Liver (tissue), 9 donors: ENCODE data around the gene CNOT10. TPM values are rescaled to one million over a fixed set of nuclear protein-coding genes. Genes with fewer than 3 reads are reported as not detected.

Experiments used
- DNase-seq: peaks from one replicate; pipeline ENCODE4 v3.0.0-alpha.2; 2017; ENCODE audit warnings: low spot score
- H3K27ac ChIP-seq, 2 donors: one replicate each; pipeline ENCODE4 v1.7.0; 2013; ENCODE audit warnings: inconsistent platforms in 2 of 2, low read length in 2 of 2, control low read depth in 1 of 2, low read depth in 1 of 2, mild to moderate bottlenecking in 1 of 2
- H3K27me3 ChIP-seq, 4 donors: one replicate each; pipeline versions ENCODE4 v1.6.1 to v1.7.0; 2013; ENCODE audit warnings: low read length in 3 of 4, inconsistent platforms in 1 of 4, mild to moderate bottlenecking in 1 of 4, moderate library complexity in 1 of 4; ENCODE audit not compliant: control insufficient read depth in 4 of 4, insufficient read depth in 4 of 4
- H3K36me3 ChIP-seq, 4 donors: one replicate each; pipeline versions ENCODE4 v1.6.1 to v1.7.0; 2013; ENCODE audit warnings: low read length in 3 of 4, mild to moderate bottlenecking in 3 of 4, low read depth in 1 of 4, moderate library complexity in 1 of 4; ENCODE audit not compliant: control insufficient read depth in 4 of 4, insufficient read depth in 3 of 4
- H3K4me1 ChIP-seq, 4 donors: one replicate each; pipeline versions ENCODE4 v1.6.1 to v1.7.0; 2013; ENCODE audit warnings: low read length in 3 of 4, mild to moderate bottlenecking in 3 of 4, moderate library complexity in 1 of 4; ENCODE audit not compliant: control insufficient read depth in 4 of 4, insufficient read depth in 4 of 4
- H3K4me3 ChIP-seq, 3 donors: one replicate each; pipeline versions ENCODE4 v1.6.1 to v1.7.0; 2013; ENCODE audit warnings: low read length in 3 of 3, control low read depth in 1 of 3, low read depth in 1 of 3, mild to moderate bottlenecking in 1 of 3
- H3K9ac ChIP-seq, 2 donors: one replicate each; pipeline ENCODE4 v1.7.0; 2013; ENCODE audit warnings: low read length in 2 of 2, mild to moderate bottlenecking in 2 of 2, moderate library complexity in 2 of 2, control low read depth in 1 of 2, low read depth in 1 of 2
- H3K9me3 ChIP-seq, 4 donors: one replicate each; pipeline versions ENCODE4 v1.6.1 to v1.7.0; 2013; ENCODE audit warnings: low read length in 3 of 4; ENCODE audit not compliant: control insufficient read depth in 4 of 4
- EGR1 ChIP-seq, 2 donors: IDR thresholded peaks; 2 replicates each; pipeline ENCODE4 v1.6.1; 2016 to 2018; ENCODE audit warnings: antibody characterized with exemption in 2 of 2, low read depth in 2 of 2
- FOXA1 ChIP-seq: IDR thresholded peaks from 2 replicates; pipeline ENCODE4 v1.6.1; 2016; ENCODE audit warnings: antibody characterized with exemption
- FOXA2 ChIP-seq: IDR thresholded peaks from 2 replicates; pipeline ENCODE4 v1.6.1; 2016; ENCODE audit warnings: antibody characterized with exemption
- GABPA ChIP-seq, 2 donors: IDR thresholded peaks in 1 of 2; conservative IDR thresholded peaks in 1 of 2; 2 replicates each; pipeline ENCODE4 v1.6.1; 2016; ENCODE audit warnings: antibody characterized with exemption in 2 of 2, mild to moderate bottlenecking in 1 of 2, moderate library complexity in 1 of 2
- HNF4A ChIP-seq, 2 donors: conservative IDR thresholded peaks; 2 replicates each; pipeline ENCODE4 v1.6.1; 2016; ENCODE audit warnings: antibody characterized with exemption in 2 of 2, mild to moderate bottlenecking in 2 of 2
- HNF4G ChIP-seq: IDR thresholded peaks from 2 replicates; pipeline ENCODE4 v1.6.1; 2016; ENCODE audit warnings: antibody characterized with exemption
- JUND ChIP-seq, 2 donors: IDR thresholded peaks; 2 replicates each; pipeline ENCODE4 v1.6.1; 2016; ENCODE audit warnings: antibody characterized with exemption in 2 of 2
- NR2F2 ChIP-seq: IDR thresholded peaks from 2 replicates; pipeline ENCODE4 v1.6.1; 2016; ENCODE audit warnings: antibody characterized with exemption
- RAD21 ChIP-seq, 2 donors: IDR thresholded peaks; 2 replicates each; pipeline ENCODE4 v1.6.1; 2016; ENCODE audit warnings: antibody characterized with exemption in 2 of 2, mild to moderate bottlenecking in 2 of 2
- RXRA ChIP-seq, 2 donors: IDR thresholded peaks; 2 replicates each; pipeline ENCODE4 v1.6.1; 2017 to 2018; ENCODE audit warnings: antibody characterized with exemption in 2 of 2, mild to moderate bottlenecking in 1 of 2
- SP1 ChIP-seq: IDR thresholded peaks from 2 replicates; pipeline ENCODE4 v1.6.1; 2018; ENCODE audit warnings: antibody characterized with exemption, mild to moderate bottlenecking
- TAF1 ChIP-seq: conservative IDR thresholded peaks from 2 replicates; pipeline ENCODE4 v1.6.1; 2016; ENCODE audit warnings: antibody characterized with exemption, mild to moderate bottlenecking
- YY1 ChIP-seq: IDR thresholded peaks from 2 replicates; pipeline ENCODE4 v1.6.1; 2016; ENCODE audit warnings: antibody characterized with exemption, mild to moderate bottlenecking
- WGBS: extraction: QIAGEN DNeasy Blood & Tissue Kit; methylation state at CpG from one replicate; pipeline ENCODE4 v1.1.7; 2013; 5-methylcytosine and 5-hydroxymethylcytosine counted together
- polyA plus RNA-seq, 2 donors: library from polyadenylated mRNA; stranded (reverse) in 1 of 2; unstranded in 1 of 2; fragments of 200-250 nt in 1 of 2; fragments of >200 nt in 1 of 2; fragmentation: Nextera tagmentation in 1 of 2; extraction: Ambion mirVana in 1 of 2; gene quantifications; one replicate each; pipeline versions ENCODE4 v1.2.1 to v1.2.3, GENCODE V29; 2013 to 2015
- total RNA-seq, 2 donors: library from RNA; depleted of rRNA; stranded (reverse); fragments of >200 nt; gene quantifications; one replicate each; pipeline ENCODE4 v1.2.3, GENCODE V29; 2014
- TF ChIP-seq, protein P1 (sequence below): IDR thresholded peaks from 2 replicates; pipeline ENCODE4 v1.6.1; 2016; ENCODE audit warnings: antibody characterized with exemption, mild to moderate bottlenecking
- TF ChIP-seq, protein P2 (sequence below): fragments of 150-350 bp; IDR thresholded peaks from 2 replicates; pipeline ENCODE4 v1.5.1; 2017; ENCODE audit warnings: improper control_type of control experiment, low read depth, low read length; ENCODE audit not compliant: missing input control
- TF ChIP-seq, protein P3 (sequence below): IDR thresholded peaks from 2 replicates; pipeline ENCODE4 v1.6.1; 2016; ENCODE audit warnings: antibody characterized with exemption
- donor health status: healthy.
- donor health status: healthy.
- donor health status: healthy.
- donor health status: healthy.
- donor health status: healthy.

CNOT10 gene
- total and polyA plus RNA-seq, 4 donors = 6.7 to 19.6 (median 11.1) TPM

DNA sequence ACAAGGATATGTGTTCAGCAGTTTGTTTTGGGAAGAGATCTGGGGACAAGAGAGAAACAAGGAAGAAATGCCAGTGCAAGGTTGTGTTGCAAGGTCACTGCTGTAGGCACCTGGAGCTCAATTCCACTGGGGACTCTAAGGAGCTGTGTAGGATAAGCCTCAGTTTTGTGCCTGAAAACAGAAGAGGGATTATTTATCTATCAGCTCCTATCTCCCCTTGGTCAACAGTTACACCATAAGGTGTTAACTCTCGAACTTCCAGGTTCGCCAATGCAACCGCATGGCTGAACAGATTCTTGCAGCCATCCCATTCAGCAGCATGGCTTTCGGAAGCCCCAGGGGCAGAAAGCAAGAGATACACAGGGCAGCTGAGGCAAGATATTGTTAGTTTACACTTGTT, 41.6 kb upstream of the CNOT10 start:
- H3K9ac ChIP-seq = no peak overlapping the region
- H3K4me1 ChIP-seq = no peaks in the 10 kb centered on the region
- H3K9me3 ChIP-seq = no peaks in the 10 kb centered on the region
- DNase-seq = no peak
- H3K4me3 ChIP-seq = no peak overlapping the region
- TF ChIP-seq, protein P1, sequence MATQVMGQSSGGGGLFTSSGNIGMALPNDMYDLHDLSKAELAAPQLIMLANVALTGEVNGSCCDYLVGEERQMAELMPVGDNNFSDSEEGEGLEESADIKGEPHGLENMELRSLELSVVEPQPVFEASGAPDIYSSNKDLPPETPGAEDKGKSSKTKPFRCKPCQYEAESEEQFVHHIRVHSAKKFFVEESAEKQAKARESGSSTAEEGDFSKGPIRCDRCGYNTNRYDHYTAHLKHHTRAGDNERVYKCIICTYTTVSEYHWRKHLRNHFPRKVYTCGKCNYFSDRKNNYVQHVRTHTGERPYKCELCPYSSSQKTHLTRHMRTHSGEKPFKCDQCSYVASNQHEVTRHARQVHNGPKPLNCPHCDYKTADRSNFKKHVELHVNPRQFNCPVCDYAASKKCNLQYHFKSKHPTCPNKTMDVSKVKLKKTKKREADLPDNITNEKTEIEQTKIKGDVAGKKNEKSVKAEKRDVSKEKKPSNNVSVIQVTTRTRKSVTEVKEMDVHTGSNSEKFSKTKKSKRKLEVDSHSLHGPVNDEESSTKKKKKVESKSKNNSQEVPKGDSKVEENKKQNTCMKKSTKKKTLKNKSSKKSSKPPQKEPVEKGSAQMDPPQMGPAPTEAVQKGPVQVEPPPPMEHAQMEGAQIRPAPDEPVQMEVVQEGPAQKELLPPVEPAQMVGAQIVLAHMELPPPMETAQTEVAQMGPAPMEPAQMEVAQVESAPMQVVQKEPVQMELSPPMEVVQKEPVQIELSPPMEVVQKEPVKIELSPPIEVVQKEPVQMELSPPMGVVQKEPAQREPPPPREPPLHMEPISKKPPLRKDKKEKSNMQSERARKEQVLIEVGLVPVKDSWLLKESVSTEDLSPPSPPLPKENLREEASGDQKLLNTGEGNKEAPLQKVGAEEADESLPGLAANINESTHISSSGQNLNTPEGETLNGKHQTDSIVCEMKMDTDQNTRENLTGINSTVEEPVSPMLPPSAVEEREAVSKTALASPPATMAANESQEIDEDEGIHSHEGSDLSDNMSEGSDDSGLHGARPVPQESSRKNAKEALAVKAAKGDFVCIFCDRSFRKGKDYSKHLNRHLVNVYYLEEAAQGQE = no peak
- TF ChIP-seq FOXA2 (no peak), TAF1 (no peak), RXRA (IDR thresholded peaks at IDR 0.05) (no peak), EGR1 (IDR thresholded peaks at IDR 0.05; ENCODE audit: low read depth in 2 of 2) (no peak), HNF4G (no peak), GABPA (IDR thresholded peaks at IDR 0.05 in 1 of 2, conservative IDR thresholded peaks at IDR 0.05 in 1 of 2) (no peak), YY1 (no peak), NR2F2 (no peak)
- no peak overlapping the region for H3K27ac ChIP-seq
- peaks cover 0 to 3% (median 0%) of the 10 kb centered on the region in 4 donors for H3K27me3 ChIP-seq
- H3K36me3 ChIP-seq = no peaks in the 10 kb centered on the region
- 56% methylated on average over 4 of the region's 4 CpGs for WGBS

DNA sequence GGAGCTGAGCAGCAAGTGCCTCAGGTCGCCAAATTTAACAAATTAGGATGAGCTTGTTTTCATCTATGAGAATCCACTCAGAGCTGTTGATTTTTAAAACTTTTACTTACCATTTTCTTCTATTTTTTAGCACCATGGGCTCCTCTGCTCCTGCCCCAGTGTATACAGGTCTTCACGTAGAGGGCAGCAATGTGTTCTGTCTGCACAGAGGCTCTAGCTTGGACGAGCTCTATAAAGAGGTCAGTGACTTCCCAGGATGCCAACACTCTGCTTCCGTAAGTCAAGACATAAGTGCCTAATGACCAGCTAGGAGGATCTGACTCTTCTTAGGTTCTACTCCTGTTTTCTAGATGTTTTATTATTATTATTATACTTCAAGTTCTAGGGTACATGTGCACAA, 41.2 kb upstream of the CNOT10 start:
- no peak for TF ChIP-seq YY1
- no peak for TF ChIP-seq HNF4A (conservative IDR thresholded peaks at IDR 0.05)
- no peak for TF ChIP-seq JUND (IDR thresholded peaks at IDR 0.05)
- no peak for TF ChIP-seq RAD21 (IDR thresholded peaks at IDR 0.05)
- TF ChIP-seq EGR1 (IDR thresholded peaks at IDR 0.05; ENCODE audit: low read depth in 2 of 2) = no peak
- TF ChIP-seq, protein P2, sequence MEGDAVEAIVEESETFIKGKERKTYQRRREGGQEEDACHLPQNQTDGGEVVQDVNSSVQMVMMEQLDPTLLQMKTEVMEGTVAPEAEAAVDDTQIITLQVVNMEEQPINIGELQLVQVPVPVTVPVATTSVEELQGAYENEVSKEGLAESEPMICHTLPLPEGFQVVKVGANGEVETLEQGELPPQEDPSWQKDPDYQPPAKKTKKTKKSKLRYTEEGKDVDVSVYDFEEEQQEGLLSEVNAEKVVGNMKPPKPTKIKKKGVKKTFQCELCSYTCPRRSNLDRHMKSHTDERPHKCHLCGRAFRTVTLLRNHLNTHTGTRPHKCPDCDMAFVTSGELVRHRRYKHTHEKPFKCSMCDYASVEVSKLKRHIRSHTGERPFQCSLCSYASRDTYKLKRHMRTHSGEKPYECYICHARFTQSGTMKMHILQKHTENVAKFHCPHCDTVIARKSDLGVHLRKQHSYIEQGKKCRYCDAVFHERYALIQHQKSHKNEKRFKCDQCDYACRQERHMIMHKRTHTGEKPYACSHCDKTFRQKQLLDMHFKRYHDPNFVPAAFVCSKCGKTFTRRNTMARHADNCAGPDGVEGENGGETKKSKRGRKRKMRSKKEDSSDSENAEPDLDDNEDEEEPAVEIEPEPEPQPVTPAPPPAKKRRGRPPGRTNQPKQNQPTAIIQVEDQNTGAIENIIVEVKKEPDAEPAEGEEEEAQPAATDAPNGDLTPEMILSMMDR = no peak
- H3K4me1 ChIP-seq = no peaks in the 10 kb centered on the region
- WGBS = 62% methylated on average over 4 of the region's 4 CpGs

DNA sequence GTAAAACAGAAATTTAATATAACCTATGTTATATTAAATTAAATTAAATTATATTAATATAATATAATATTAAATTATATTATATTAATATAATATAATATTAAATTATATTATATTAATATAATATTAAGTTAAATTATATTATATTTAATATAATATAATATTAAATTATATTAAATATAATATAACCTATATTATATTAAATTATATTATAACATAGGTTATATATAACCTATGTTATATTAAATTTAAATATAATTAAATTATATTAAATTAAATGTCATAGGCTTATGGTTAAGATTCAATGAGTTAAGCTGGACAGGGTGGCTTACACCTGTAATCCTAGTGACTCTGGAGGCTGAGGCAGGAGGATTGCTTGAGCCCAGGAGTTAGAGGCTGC, 40.6 kb upstream of the CNOT10 start:
- H3K27me3 ChIP-seq = peaks cover 0 to 3% (median 0%) of the 10 kb centered on the region in 4 donors
- TF ChIP-seq EGR1 (IDR thresholded peaks at IDR 0.05; ENCODE audit: low read depth in 2 of 2) (no peak), NR2F2 (no peak), SP1 (no peak), FOXA2 (no peak), JUND (IDR thresholded peaks at IDR 0.05) (no peak), TAF1 (no peak), HNF4G (no peak), FOXA1 (no peak), YY1 (no peak)
- TF ChIP-seq, protein P2 = no peak
- TF ChIP-seq, protein P3, sequence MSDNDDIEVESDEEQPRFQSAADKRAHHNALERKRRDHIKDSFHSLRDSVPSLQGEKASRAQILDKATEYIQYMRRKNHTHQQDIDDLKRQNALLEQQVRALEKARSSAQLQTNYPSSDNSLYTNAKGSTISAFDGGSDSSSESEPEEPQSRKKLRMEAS = no peak
- H3K9ac ChIP-seq = no peak overlapping the region
- DNase-seq = no peak
- H3K9me3 ChIP-seq = no peaks in the 10 kb centered on the region
- H3K36me3 ChIP-seq = no peaks in the 10 kb centered on the region
- no peak overlapping the region for H3K4me3 ChIP-seq
- H3K27ac ChIP-seq = no peak overlapping the region
- no peaks in the 10 kb centered on the region for H3K4me1 ChIP-seq

More for the DNA sequence above, 41.2 kb upstream of the CNOT10 start:
- no peak overlapping the region for H3K9ac ChIP-seq
- H3K9me3 ChIP-seq = no peaks in the 10 kb centered on the region
- peaks cover 0 to 3% (median 0%) of the 10 kb centered on the region in 4 donors for H3K27me3 ChIP-seq
- H3K4me3 ChIP-seq = no peak overlapping the region
- no peak for DNase-seq
- no peaks in the 10 kb centered on the region for H3K36me3 ChIP-seq
- H3K27ac ChIP-seq = no peak overlapping the region
